SK-N-MC (cell line): ENCODE data around the gene RGMA.

ENCODE experiments used
- EZH2 ChIP-seq: fragments of 200-600 bp; sonication (generic); IDR thresholded peaks from one replicate; pipeline ENCODE4 v1.6.1; 2017; ENCODE audit warnings: antibody characterized with exemption
- FOXP2 ChIP-seq: optimal IDR thresholded peaks from 2 replicates; pipeline ENCODE3; 2011; ENCODE audit warnings: mild to moderate bottlenecking, moderate library complexity; ENCODE audit not compliant: insufficient read depth; ENCODE audit errors: extremely low read length, control extremely low read depth
- POLR2AphosphoS5 ChIP-seq: IDR thresholded peaks from 2 replicates; pipeline ENCODE4 v1.6.1; 2012; ENCODE audit warnings: mild to moderate bottlenecking, low read depth, low read length, borderline replicate concordance

DNA sequence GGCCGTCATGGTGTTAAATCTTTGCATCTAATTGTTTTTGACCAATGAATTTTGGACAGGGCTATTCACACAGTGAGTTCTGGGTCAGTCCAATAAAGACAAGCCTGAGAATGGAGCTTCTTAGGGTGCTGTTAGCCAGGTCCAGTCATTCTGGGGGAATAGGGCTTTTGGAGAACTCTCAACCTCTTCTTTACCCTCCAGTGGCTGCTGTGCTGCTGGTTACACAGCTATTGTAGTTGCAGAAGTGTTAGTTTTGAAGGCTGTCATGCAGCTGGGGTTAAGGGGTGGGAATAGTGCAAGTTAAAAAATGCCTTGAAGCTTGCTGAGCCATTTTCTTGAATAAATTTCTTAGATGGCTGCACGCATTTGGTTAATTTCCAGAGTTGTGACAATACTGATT, 99.0 kb downstream of the RGMA start:
- TF ChIP-seq POLR2AphosphoS5, result no peak
- TF ChIP-seq EZH2, result no peak
- TF ChIP-seq FOXP2, result no peak
